ENCODE measurements around the gene TRMT44.
"Not testable (repeated sequence)": the region's sequence is repeated elsewhere in the genome, so short reads cannot be mapped to it uniquely, and the experiment has no call there.

Gene TRMT44

DNA sequence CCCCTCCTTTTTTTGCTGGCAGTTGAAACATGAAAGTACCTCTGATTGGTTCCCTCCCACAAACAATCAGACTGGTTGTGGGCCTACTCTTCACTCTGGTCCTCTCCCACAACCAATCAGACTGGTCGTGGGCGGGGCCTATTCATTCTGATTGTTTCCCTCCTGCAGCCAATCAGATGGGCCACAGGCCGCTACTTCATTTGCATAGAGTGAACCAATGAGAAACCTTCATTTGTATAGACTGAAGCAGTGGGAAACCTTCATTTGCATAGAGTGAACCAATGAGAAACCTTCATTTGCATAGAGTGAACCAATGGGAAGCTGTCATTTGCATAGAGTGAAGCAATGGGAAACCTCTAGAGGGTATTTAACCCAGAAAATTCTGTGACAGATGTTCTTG lies 55.2 kb downstream of the TRMT44 start:
- no peak for DNase-seq

DNA sequence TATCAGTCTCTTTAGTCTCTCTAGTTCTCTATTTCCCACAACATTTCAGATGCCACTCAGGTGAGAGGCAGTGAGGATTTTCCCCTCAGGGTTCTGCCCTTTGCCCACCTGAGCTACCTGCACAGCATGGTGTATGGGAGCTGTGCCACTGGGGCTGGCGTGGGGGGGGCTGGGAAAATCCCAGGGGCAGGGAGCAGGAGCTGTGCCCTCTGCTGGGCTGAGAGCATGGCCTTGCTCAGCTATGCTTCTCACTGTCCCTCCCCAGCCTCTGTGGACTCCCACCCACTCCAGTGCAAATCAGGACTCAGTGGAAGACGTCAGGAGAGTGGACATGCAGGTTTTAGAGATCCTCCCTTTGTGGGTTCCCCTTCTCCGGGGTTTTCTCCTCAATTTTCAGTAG lies 57.2 kb downstream of the TRMT44 start:
- no peak for DNase-seq

- no peak for DNase-seq
These were observed 60.4 kb downstream of the TRMT44 start for GRCh38 chr4:8500966-8501365.

GRCh38 chr4:8501781-8502180 lies 61.2 kb downstream of the TRMT44 start:
- DNase-seq, result no peak

- DNase-seq, result no peak
These were observed 61.8 kb downstream of the TRMT44 start for GRCh38 chr4:8502371-8502770.

DNA sequence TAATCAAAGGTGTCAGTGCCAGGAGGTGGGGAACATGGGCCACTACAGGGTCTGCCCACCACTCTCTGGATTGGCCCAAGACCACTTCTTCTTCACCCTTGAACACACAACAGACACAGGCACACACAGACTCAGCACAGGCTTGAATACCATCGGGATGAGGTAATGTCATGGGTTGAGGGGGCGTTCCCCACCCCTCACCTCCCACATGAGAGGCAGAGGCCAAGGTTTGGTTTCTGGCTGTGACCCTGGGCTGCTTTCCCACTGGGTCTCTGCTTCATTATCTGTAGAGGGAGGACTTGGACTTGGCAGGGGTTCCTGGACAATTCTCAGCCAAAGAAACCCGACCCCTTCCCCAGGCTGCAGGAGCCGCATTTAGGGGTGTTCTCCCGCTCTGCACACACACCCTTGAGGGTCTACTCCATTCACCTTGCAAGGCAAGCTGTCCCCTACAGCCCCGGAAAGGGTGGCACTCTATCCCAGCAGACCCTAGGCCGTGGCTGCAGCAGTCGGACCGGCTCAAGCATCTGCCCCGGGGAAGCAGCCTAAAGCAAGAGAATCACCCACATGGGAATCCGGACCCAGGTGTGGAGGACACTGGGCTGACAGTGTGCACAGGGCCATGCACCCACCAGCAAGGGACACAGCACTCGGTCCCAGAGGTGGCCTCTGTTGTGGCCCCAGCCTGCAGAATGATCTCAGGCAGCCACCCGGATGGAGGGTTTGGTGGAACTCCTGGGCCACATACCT lies 62.4 kb downstream of the TRMT44 start:
- no peak for DNase-seq

DNA sequence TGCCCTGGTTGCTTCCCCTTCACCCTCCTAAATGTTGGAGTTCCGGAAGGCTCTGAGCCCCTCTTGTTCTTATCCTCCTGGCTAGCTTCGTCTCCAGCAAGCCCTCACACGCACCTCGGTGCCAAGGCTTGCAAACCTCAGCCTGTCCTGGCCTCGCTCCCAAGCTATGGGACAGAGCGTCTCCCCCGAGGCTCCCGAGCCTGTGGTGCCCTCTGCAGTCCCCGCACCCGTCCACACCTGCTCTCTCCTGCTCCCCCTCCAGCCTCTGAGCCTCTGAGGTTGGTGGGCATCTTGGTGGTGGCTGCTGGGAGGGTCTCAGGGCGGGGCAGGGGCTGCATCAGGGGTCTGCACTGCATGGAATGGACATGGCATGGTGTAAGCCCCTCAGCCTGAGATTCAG lies 63.2 kb downstream of the TRMT44 start:
- no peak for DNase-seq

GRCh38 chr4:8504279-8505007 lies 63.9 kb downstream of the TRMT44 start:
- DNase-seq, result no peak

DNA sequence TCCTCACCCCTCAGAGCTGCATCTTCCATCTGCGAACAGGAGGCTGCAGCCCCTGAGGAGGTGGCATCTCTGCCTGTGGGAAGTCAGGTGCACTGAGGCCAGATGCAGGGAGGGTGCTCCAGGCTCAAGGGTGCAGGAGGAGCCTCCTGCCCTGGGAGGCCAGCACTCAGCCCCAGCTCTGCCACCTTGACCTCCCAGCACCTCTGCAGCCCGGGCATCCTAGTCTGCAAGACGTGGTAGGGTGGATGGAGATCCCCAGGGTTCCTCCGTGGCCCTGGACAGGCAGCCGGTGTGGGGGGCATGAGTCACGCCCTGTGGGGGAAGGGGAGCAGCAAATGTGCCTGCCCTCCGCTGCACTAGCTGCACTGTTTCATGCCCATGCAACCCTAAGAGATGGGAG lies 64.7 kb downstream of the TRMT44 start:
- no peak for DNase-seq

DNA sequence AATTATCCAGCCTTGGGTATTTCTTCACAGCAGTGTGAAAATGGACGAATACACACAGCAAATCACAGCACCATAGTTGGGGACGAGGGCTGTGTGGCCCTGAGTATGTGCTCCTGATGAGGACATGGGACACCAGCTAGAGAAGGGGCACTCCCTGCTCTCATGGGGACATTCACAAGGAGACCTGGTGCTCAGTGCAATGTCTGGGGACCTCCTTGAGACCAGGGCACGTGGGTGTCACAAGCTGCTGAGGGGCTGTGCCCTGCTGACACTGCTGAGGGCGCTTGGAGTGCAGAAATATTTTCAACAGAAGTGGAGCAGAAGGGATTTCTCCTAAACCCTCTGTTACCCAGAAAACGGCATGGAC lies 65.4 kb downstream of the TRMT44 start:
- DNase-seq, result no peak

DNA sequence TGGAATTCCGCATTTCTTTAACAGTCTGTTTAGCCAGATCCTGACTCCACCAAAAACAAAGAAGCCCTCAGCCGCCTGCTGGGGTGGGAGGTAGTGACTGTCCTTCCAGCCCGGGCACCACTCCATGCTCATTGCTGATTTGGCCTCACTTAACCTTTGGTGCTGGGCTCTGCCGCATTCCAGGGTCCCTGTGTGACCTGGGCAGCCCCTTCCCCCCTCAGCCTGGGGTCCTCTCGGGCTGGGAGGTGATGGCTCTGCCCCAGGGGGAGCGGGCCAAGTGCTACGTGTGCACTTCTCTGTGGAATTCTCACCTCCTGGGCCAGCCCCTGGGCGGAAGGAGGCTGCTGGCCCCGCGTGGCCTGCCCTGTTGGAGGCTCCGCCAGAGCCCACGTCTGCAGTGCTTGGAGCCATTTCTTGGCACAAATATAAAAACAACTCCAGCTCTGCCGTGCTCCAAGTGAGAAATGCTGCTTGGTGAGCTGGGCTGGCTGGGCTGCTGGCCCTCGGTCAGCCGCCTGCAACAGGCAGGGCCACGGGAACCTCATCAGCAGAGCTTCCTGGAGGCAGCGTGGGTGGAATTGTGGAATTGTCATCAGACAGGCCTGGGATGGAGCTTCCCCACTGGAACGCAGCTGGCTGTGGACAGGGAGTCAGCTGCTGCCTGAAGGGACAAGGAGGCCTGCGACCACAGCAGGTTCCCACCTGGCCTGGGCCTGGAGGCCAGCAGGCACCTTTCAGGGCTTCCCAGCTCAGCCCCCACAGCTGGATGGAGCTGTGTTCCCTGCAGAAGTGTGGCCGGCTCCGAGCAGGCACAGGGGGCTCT lies 66.0 kb downstream of the TRMT44 start:
- DNase-seq, result no peak

DNA sequence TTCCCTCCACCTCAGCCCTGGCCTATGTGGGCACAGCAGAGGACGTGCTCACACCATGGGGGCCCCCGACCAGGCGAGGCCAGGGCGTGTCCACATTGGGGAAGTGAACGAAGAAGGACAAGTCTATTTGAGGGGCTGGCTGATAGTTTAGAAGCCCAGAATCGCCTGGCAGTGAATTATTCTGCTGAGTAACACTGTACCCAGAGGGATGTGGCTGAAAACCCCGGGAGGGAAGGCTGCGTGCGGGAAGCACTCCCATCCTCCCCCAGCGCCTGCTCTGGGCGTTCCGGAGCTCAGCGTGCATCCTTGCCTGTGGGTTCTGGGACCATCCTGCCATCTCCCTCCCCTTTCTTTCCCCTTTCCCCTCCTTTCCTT lies 66.6 kb downstream of the TRMT44 start:
- no peak for DNase-seq

GRCh38 chr4:8507624-8508023 lies 67.0 kb downstream of the TRMT44 start:
- no peak for DNase-seq

GRCh38 chr4:8508266-8508665 lies 67.7 kb downstream of the TRMT44 start:
- DNase-seq, result no peak

GRCh38 chr4:8508740-8509139 lies 68.2 kb downstream of the TRMT44 start:
- no peak for DNase-seq

- DNase-seq, result no peak
These were observed 68.9 kb downstream of the TRMT44 start for GRCh38 chr4:8509311-8509950.

GRCh38 chr4:8510191-8510590 lies 69.6 kb downstream of the TRMT44 start:
- no peak for DNase-seq

GRCh38 chr4:8510611-8511285 lies 70.2 kb downstream of the TRMT44 start:
- DNase-seq, result no peak

DNA sequence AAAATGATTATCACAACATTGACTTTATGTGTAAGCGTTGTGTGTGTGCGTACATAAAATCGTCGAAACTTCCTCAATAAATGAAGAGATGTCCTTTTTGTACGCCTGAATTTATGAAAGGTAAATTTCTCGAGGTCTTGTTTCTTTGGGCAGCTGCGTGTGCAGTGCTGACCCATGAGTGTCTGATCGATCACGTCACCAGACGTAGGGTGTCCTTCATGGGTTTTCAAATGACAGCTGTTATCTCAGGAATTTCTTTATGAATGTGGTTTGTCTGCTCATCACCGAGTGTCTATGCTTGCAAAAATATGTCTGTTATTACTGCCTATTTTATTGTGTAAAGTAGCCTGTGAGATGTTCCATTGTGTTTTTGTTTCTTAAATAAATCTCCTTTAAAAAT lies 71.9 kb downstream of the TRMT44 start:
- no peak for DNase-seq

DNA sequence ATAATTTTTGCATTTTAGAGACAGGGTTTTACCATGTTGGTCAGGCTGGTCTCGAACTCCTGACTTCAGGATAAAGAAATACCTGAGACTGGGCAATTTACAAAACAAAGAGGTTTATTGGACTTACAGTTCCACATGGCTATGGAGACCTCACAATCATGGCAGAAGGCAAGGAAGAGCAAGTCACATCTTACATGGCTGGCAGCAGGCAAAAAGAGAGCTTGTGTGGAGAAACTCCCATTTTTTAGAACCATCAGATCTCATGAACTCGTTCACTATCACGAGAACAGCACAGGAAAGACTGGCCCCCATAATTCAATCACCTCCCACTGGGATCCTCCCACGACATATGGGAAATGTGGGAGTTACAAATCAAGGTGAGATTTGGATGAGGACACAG lies 72.5 kb downstream of the TRMT44 start:
- not testable (repeated sequence) for DNase-seq

DNA sequence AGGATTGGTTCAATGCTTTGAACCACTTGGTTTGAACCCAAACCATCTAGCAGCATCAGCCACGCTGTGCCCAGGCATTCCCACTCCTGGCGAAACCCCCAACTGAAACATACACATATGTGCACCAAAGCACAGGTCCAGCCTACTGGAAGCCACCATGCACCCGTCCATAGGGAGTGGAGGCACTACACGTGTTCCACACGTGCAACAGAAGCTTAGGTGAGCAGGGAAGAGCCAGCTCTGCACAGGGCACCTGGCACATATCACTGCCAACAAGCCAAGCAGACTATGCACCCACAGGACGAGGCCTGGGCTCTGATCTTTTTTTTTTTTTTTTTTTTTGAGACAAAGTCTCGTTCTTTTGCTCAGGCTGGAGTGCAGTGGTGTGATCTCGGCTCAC lies 73.4 kb downstream of the TRMT44 start:
- no peak for DNase-seq

DNA sequence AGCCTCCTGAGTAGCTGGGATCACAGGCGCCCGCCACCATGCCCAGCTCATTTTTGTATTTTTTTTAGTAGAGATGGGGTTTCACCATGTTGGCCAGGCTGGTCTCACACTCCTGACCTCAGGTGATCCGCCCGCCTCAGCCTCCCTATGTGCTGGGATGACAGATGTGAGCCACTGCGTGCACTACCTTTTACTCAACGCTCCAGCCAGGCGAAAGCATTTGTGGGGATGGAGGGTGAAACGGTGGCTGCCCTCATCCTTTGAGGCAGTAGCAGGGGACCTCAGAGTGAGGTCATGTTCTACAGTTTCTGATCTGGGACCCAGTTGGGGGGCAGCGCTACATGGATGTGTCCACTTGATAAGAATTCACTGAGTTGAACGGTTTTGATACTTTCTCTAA lies 73.8 kb downstream of the TRMT44 start:
- no peak for DNase-seq
